HG03432 (cell line): ENCODE results near the gene SENP6.
"Not testable (repeated sequence)": the region's sequence is repeated elsewhere in the genome, so short reads cannot be mapped to it uniquely, and the experiment has no call there.

Experiments used
- ATAC-seq: cut with Tn5 transposase; IDR thresholded peaks from one replicate; pipeline ENCODE4 v1.9.1; 2021; ENCODE audit warnings: mild to moderate bottlenecking, moderate library complexity; ENCODE audit not compliant: unreplicated experiment

Gene SENP6

DNA sequence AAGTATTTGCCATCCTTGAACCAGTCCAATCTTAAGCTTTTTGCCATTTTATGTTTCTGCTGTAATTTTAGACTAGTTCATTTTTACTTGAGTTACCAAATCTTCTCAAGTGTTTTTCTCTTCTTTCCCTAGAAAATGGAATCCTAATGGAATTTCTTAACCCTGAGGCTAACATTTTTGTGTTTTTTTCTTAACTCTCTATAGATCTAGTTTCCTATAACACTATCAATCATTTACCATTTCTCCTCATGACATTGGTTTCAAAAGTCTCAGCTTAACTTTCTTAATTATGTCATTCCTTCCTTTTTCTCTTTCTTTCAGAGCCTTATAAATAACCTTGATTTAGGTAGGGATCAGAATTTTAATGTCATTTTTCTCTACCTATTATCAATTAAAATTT lies 54.8 kb downstream of the SENP6 start:
- peak; percentile 60 for ATAC-seq

GRCh38 chr6:75657327-75657726 lies 55.6 kb downstream of the SENP6 start:
- no peak for ATAC-seq

GRCh38 chr6:75666592-75666991 lies 64.9 kb downstream of the SENP6 start:
- ATAC-seq, result no peak

DNA sequence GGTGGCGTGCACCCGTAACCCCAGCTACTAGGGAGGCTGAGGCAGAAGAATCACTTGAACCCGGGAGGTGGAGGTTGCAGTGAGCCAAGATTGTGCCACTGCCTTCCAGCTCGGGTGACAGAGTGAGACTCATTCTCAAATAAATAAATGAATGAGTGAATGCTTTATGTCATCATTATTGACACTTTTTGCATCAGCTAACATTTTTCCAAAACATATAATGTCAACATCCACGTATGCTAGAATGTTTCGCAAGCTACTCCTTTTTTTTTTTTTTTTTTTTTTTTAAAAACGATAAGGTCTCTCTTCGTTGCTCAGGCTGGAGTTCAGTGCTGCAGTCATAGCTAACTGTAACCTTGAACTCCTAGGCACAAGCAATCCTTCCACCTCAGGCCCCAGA lies 72.2 kb downstream of the SENP6 start:
- no peak for ATAC-seq

DNA sequence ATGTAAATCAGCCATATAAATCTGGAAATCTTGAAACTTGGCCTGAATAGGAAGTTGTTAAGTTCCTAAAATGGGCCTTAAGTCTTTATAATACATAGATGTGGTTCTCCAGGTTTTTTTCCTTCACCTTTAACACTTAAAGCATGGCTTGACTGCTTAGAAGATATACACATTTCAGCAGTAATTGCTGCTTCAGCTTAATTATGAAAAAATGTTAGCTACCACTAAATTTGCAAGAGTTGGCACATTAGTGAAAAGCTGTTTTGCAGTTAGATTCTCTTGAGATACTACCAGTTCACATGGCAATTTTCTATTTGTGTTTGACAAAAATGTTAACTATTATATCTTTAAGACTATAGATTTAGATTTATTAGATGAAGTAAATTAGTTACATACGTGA lies 74.7 kb downstream of the SENP6 start:
- ATAC-seq, result no peak

- not testable (repeated sequence) for ATAC-seq
Measured at GRCh38 chr6:75682548-75682947, 80.9 kb downstream of the SENP6 start.

- not testable (repeated sequence) for ATAC-seq
Measured at GRCh38 chr6:75683005-75683404, 81.3 kb downstream of the SENP6 start.

GRCh38 chr6:75687535-75687934 lies 85.9 kb downstream of the SENP6 start:
- not testable (repeated sequence) for ATAC-seq

DNA sequence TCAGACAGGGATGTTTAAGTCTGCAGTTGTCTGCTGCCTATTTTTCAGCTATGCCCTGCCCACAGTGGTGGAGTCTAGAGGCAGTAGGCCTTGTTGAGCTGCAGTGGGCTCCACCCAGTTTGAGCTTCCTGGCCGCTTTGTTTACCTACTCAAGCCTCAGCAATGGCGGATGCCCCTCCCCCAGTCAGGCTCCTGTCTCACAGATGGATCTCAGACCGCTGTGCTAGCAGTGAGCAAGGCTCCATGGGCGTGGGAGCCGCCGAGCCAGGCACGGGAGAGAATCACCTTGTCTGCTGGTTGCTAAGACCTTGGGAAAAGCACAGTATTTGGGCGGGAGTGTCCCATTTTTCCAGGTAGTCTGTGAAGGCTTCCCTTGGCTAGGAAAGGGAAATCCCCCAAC lies 86.3 kb downstream of the SENP6 start:
- not testable (repeated sequence) for ATAC-seq

DNA sequence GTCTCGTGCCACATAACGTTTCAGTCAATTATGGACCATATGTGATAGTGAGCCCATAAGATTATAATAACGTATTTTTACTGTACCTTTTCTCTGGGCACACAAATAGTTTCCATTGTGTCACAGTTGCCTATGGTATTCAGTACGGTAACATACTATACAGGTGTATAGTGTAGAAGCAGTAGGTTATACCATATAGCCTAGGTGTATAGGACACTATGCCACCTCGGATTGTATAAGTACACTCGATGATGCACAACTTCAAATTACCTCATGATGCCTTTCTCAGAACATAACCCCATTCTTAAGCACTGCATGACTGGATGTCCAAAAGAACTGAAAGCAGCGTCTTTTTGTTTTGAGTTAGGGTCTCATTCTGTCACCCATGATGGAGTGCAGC lies 87.9 kb downstream of the SENP6 start:
- no peak for ATAC-seq

DNA sequence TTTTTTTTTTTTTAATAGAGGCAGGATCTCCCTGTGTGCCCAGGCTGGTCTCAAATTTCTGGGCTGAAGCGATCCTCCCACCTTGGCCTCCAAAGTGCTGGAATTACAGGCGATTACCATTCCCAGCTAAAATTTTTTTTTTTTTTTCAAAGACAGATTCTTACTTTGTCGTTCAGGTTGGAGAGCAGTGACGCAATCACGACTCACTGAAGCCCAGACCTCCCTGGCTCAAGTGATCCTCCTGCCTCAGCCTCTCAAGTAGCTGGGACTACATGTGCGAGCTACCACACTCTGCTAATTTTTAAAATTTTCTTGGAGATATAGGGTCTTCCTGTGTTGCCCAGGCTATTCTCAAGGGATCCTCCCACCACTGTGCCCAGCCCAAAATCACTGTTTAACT lies 89.3 kb downstream of the SENP6 start:
- ATAC-seq, result no peak

DNA sequence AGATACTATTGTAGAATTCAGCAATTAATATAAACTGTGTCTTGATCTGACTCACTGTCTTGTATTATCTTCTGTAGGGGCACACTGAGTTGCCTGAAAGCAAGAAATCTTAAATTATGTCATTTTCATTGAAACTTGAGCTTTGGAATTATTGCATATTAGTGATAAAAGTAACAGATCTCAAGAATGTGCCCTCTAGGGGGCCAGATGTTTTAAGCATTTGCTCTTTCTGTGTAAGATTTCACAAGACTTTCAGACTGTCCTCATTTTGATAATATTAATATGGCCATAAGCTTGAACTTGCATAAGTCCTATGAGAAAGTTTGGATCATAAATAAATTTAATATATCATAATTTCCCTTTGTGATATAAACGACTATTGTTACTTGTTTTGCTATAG lies 91.9 kb downstream of the SENP6 start:
- ATAC-seq, result no peak

DNA sequence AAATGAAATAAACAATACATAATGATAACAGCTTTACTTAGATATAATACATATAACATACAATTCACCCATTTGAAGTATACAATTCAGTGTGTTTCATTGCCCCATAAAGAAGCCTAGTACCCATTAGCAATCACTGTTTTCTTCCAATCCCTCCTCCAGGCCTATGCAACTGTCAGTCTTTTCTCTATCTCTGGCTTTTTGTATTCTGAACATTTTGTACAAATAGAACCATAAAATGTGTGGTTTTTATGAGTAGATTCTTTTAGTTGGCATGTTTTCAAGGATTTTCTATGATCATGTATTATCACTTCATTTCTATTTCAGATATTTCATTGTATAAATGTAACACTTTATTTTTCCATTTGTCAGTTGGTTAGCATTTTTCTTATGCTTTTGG lies 92.7 kb downstream of the SENP6 start:
- ATAC-seq, result no peak

GRCh38 chr6:75708334-75708733 lies 106.7 kb downstream of the SENP6 start:
- not testable (repeated sequence) for ATAC-seq

GRCh38 chr6:75711173-75711572 lies 109.5 kb downstream of the SENP6 start:
- no peak for ATAC-seq

GRCh38 chr6:75719133-75719532 lies 117.5 kb downstream of the SENP6 start:
- no peak for ATAC-seq

DNA sequence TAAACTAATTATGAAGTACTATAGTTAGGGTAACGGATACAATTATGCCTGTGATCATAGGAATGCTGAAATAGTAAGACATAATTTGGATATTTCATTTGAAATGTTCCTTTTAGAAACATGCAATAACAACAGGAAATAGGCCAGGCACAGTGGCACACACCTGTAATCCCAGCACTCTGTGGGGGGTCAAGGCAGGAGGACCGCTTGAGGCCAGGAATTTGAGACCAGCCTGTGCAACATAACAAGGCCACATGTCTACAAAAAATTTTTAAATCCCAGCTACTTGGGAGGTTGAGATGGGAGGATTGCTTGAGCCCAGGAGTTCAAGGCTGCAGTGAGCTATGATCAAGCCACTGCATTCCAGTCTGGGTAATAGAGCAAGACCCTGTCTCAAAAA lies 121.7 kb downstream of the SENP6 start:
- no peak for ATAC-seq

- no peak for ATAC-seq
Measured at GRCh38 chr6:75727206-75727605, 125.5 kb downstream of the SENP6 start.

DNA sequence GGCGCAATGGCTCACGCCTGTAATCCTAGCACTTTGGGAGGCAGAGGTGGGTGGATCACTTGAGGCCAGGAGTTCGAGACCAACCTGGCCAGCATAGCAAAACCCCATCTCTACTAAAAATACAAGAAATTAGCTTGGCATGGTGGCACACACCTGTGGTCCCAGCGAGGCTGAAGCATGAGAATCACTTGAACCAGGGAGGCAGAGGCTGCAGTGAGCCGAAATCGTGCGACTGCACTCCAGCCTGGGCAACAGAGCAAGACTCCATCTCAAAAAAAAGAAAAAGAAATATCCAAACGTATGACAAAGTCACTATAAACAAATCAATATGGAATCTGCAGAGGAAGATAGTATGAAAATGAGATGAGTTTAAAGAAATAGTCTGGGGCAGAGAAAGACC lies 129.3 kb downstream of the SENP6 start:
- ATAC-seq, result not testable (repeated sequence)

GRCh38 chr6:75735491-75736186 lies 134.0 kb downstream of the SENP6 start:
- ATAC-seq, result peak; percentile 94

- ATAC-seq, result no peak
Measured at GRCh38 chr6:75743971-75744370, 142.3 kb downstream of the SENP6 start.

DNA sequence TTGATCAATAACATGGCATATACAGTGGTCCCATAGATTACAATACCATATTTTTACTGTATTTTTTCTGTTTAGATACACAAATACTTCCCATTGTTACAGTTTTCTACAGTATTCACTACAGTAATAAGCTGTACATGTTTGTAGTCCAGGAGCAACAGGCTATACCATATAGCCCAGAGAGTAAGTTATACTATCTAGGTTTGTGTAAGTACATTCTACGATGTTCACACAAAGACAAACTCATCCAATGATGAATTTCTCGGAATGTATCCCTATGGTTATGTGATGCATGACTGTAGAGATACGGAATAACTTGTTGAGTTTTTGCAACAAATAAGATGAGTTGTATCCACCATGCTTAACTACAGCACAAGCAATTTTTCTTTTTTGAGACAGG lies 143.7 kb downstream of the SENP6 start:
- no peak for ATAC-seq

DNA sequence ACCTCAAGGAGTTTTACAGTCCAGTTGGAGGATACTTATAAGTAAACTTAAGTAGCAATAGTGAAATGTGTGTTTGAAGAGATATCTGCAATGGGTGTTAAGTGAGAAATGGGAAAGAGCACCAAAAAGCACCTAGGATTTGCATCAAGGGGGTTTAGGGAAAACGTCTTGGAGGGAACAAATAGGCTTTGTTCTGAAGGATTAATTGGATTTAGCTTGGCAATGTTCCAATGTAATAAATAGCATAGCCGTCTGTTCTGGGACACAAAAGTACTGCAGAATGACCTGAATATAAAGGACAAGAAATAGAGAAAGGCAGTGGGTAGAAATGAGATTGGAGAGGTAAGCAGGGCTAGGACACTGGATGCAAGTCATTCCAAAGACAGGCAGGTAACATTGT lies 144.5 kb downstream of the SENP6 start:
- no peak for ATAC-seq
